Liver (tissue), 9 donors: Measurements from ENCODE around the gene PPP1R14C. TPM values are rescaled to one million over a fixed set of nuclear protein-coding genes. Genes with fewer than 3 reads are reported as not detected.

Source experiments
- DNase-seq: peaks from one replicate; pipeline ENCODE4 v3.0.0-alpha.2; 2017; ENCODE audit warnings: low spot score
- H3K27ac ChIP-seq, 2 donors: one replicate each; pipeline ENCODE4 v1.7.0; 2013; ENCODE audit warnings: inconsistent platforms in 2 of 2, low read length in 2 of 2, control low read depth in 1 of 2, low read depth in 1 of 2, mild to moderate bottlenecking in 1 of 2
- H3K27me3 ChIP-seq, 4 donors: one replicate each; pipeline versions ENCODE4 v1.6.1 to v1.7.0; 2013; ENCODE audit warnings: low read length in 3 of 4, inconsistent platforms in 1 of 4, mild to moderate bottlenecking in 1 of 4, moderate library complexity in 1 of 4; ENCODE audit not compliant: control insufficient read depth in 4 of 4, insufficient read depth in 4 of 4
- H3K36me3 ChIP-seq, 4 donors: one replicate each; pipeline versions ENCODE4 v1.6.1 to v1.7.0; 2013; ENCODE audit warnings: low read length in 3 of 4, mild to moderate bottlenecking in 3 of 4, low read depth in 1 of 4, moderate library complexity in 1 of 4; ENCODE audit not compliant: control insufficient read depth in 4 of 4, insufficient read depth in 3 of 4
- H3K4me1 ChIP-seq, 4 donors: one replicate each; pipeline versions ENCODE4 v1.6.1 to v1.7.0; 2013; ENCODE audit warnings: low read length in 3 of 4, mild to moderate bottlenecking in 3 of 4, moderate library complexity in 1 of 4; ENCODE audit not compliant: control insufficient read depth in 4 of 4, insufficient read depth in 4 of 4
- H3K4me3 ChIP-seq, 3 donors: one replicate each; pipeline versions ENCODE4 v1.6.1 to v1.7.0; 2013; ENCODE audit warnings: low read length in 3 of 3, control low read depth in 1 of 3, low read depth in 1 of 3, mild to moderate bottlenecking in 1 of 3
- H3K9ac ChIP-seq, 2 donors: one replicate each; pipeline ENCODE4 v1.7.0; 2013; ENCODE audit warnings: low read length in 2 of 2, mild to moderate bottlenecking in 2 of 2, moderate library complexity in 2 of 2, control low read depth in 1 of 2, low read depth in 1 of 2
- H3K9me3 ChIP-seq, 4 donors: one replicate each; pipeline versions ENCODE4 v1.6.1 to v1.7.0; 2013; ENCODE audit warnings: low read length in 3 of 4; ENCODE audit not compliant: control insufficient read depth in 4 of 4
- EGR1 ChIP-seq, 2 donors: IDR thresholded peaks; 2 replicates each; pipeline ENCODE4 v1.6.1; 2016 to 2018; ENCODE audit warnings: antibody characterized with exemption in 2 of 2, low read depth in 2 of 2
- GABPA ChIP-seq, 2 donors: IDR thresholded peaks in 1 of 2; conservative IDR thresholded peaks in 1 of 2; 2 replicates each; pipeline ENCODE4 v1.6.1; 2016; ENCODE audit warnings: antibody characterized with exemption in 2 of 2, mild to moderate bottlenecking in 1 of 2, moderate library complexity in 1 of 2
- HNF4A ChIP-seq, 2 donors: conservative IDR thresholded peaks; 2 replicates each; pipeline ENCODE4 v1.6.1; 2016; ENCODE audit warnings: antibody characterized with exemption in 2 of 2, mild to moderate bottlenecking in 2 of 2
- JUND ChIP-seq, 2 donors: IDR thresholded peaks; 2 replicates each; pipeline ENCODE4 v1.6.1; 2016; ENCODE audit warnings: antibody characterized with exemption in 2 of 2
- NR2F2 ChIP-seq: IDR thresholded peaks from 2 replicates; pipeline ENCODE4 v1.6.1; 2016; ENCODE audit warnings: antibody characterized with exemption
- RAD21 ChIP-seq, 2 donors: IDR thresholded peaks; 2 replicates each; pipeline ENCODE4 v1.6.1; 2016; ENCODE audit warnings: antibody characterized with exemption in 2 of 2, mild to moderate bottlenecking in 2 of 2
- RXRA ChIP-seq, 2 donors: IDR thresholded peaks; 2 replicates each; pipeline ENCODE4 v1.6.1; 2017 to 2018; ENCODE audit warnings: antibody characterized with exemption in 2 of 2, mild to moderate bottlenecking in 1 of 2
- SP1 ChIP-seq: IDR thresholded peaks from 2 replicates; pipeline ENCODE4 v1.6.1; 2018; ENCODE audit warnings: antibody characterized with exemption, mild to moderate bottlenecking
- TAF1 ChIP-seq: conservative IDR thresholded peaks from 2 replicates; pipeline ENCODE4 v1.6.1; 2016; ENCODE audit warnings: antibody characterized with exemption, mild to moderate bottlenecking
- YY1 ChIP-seq: IDR thresholded peaks from 2 replicates; pipeline ENCODE4 v1.6.1; 2016; ENCODE audit warnings: antibody characterized with exemption, mild to moderate bottlenecking
- ZBTB33 ChIP-seq: IDR thresholded peaks from 2 replicates; pipeline ENCODE4 v1.6.1; 2016; ENCODE audit warnings: antibody characterized with exemption
- WGBS: extraction: QIAGEN DNeasy Blood & Tissue Kit; methylation state at CpG from one replicate; pipeline ENCODE4 v1.1.7; 2013; 5-methylcytosine and 5-hydroxymethylcytosine counted together
- polyA plus RNA-seq, 2 donors: library from polyadenylated mRNA; stranded (reverse) in 1 of 2; unstranded in 1 of 2; fragments of 200-250 nt in 1 of 2; fragments of >200 nt in 1 of 2; fragmentation: Nextera tagmentation in 1 of 2; extraction: Ambion mirVana in 1 of 2; gene quantifications; one replicate each; pipeline versions ENCODE4 v1.2.1 to v1.2.3, GENCODE V29; 2013 to 2015
- total RNA-seq, 2 donors: library from RNA; depleted of rRNA; stranded (reverse); fragments of >200 nt; gene quantifications; one replicate each; pipeline ENCODE4 v1.2.3, GENCODE V29; 2014
- TF ChIP-seq, protein P1 (sequence below): IDR thresholded peaks from 2 replicates; pipeline ENCODE4 v1.6.1; 2016; ENCODE audit warnings: antibody characterized with exemption
- TF ChIP-seq, protein P2 (sequence below): IDR thresholded peaks from 2 replicates; pipeline ENCODE4 v1.6.1; 2016; ENCODE audit warnings: antibody characterized with exemption, mild to moderate bottlenecking
- donor health status: healthy.
- donor health status: healthy.
- donor health status: healthy.
- donor health status: healthy.
- donor health status: healthy.

Gene PPP1R14C
- total and polyA plus RNA-seq, 4 donors = 0.05 TPM; not detected in 3

DNA sequence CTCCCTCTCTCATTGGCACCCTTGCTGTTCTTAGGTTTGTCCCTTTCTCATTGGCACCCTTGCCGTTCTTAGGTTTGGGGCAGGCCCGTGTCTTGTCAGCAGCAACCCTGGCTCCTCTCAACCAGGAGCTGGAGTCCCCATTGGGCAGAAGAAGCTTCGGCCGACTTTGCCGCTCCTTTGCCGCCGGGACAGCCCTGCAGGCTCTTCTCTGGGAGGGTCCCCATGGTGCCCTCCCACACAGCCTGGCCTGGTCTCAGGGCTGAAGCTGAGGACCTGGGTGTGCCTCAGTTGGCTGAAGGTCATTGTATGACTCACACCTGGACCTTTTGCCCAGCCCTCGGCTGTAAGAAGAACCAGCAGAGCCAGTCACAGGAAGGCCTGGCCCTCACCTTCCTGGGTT is 59.6 kb downstream of the PPP1R14C start:
- TF ChIP-seq HNF4A (conservative IDR thresholded peaks at IDR 0.05) = no peak
- no peak for TF ChIP-seq RAD21 (IDR thresholded peaks at IDR 0.05)
- no peak for TF ChIP-seq SP1
- no peak for TF ChIP-seq JUND (IDR thresholded peaks at IDR 0.05)
- TF ChIP-seq, protein P1, sequence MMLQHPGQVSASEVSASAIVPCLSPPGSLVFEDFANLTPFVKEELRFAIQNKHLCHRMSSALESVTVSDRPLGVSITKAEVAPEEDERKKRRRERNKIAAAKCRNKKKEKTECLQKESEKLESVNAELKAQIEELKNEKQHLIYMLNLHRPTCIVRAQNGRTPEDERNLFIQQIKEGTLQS = no peak
- TF ChIP-seq GABPA (IDR thresholded peaks at IDR 0.05 in 1 of 2, conservative IDR thresholded peaks at IDR 0.05 in 1 of 2) = no peak
- no peak for TF ChIP-seq ZBTB33
- no peak for TF ChIP-seq NR2F2
- TF ChIP-seq EGR1 (IDR thresholded peaks at IDR 0.05; ENCODE audit: low read depth in 2 of 2) = no peak

GRCh38 chr6:150202934-150203333 is 60.1 kb downstream of the PPP1R14C start:
- Histone ChIP-seq H3K4me3 (no peak overlapping the region), H3K27me3 (no peaks in the 10 kb centered on the region), H3K9me3 (no peaks in the 10 kb centered on the region), H3K27ac (no peak overlapping the region), H3K36me3 (no peaks in the 10 kb centered on the region), H3K9ac (no peak overlapping the region), H3K4me1 (peaks cover 2 to 13% (median 6%) of the 10 kb centered on the region in 4 donors)
- WGBS = 92% methylated on average over 3 of the region's 3 CpGs
- TF ChIP-seq EGR1 (IDR thresholded peaks at IDR 0.05; ENCODE audit: low read depth in 2 of 2) = no peak
- TF ChIP-seq, protein P1 = no peak
- TF ChIP-seq SP1 = no peak
- no peak for TF ChIP-seq TAF1
- TF ChIP-seq JUND (IDR thresholded peaks at IDR 0.05) = no peak
- no peak for TF ChIP-seq RXRA (IDR thresholded peaks at IDR 0.05)
- no peak for TF ChIP-seq YY1
- TF ChIP-seq HNF4A (conservative IDR thresholded peaks at IDR 0.05) = no peak
- TF ChIP-seq, protein P2, sequence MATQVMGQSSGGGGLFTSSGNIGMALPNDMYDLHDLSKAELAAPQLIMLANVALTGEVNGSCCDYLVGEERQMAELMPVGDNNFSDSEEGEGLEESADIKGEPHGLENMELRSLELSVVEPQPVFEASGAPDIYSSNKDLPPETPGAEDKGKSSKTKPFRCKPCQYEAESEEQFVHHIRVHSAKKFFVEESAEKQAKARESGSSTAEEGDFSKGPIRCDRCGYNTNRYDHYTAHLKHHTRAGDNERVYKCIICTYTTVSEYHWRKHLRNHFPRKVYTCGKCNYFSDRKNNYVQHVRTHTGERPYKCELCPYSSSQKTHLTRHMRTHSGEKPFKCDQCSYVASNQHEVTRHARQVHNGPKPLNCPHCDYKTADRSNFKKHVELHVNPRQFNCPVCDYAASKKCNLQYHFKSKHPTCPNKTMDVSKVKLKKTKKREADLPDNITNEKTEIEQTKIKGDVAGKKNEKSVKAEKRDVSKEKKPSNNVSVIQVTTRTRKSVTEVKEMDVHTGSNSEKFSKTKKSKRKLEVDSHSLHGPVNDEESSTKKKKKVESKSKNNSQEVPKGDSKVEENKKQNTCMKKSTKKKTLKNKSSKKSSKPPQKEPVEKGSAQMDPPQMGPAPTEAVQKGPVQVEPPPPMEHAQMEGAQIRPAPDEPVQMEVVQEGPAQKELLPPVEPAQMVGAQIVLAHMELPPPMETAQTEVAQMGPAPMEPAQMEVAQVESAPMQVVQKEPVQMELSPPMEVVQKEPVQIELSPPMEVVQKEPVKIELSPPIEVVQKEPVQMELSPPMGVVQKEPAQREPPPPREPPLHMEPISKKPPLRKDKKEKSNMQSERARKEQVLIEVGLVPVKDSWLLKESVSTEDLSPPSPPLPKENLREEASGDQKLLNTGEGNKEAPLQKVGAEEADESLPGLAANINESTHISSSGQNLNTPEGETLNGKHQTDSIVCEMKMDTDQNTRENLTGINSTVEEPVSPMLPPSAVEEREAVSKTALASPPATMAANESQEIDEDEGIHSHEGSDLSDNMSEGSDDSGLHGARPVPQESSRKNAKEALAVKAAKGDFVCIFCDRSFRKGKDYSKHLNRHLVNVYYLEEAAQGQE = no peak
- TF ChIP-seq ZBTB33 = no peak
- DNase-seq = no peak

More for the DNA sequence above, 59.6 kb downstream of the PPP1R14C start:
- Histone ChIP-seq H3K4me3 (no peak overlapping the region), H3K9ac (no peak overlapping the region), H3K27me3 (no peaks in the 10 kb centered on the region), H3K36me3 (no peaks in the 10 kb centered on the region), H3K27ac (no peak overlapping the region), H3K4me1 (peaks cover 2 to 13% (median 6%) of the 10 kb centered on the region in 4 donors), H3K9me3 (no peaks in the 10 kb centered on the region)
- WGBS = 88% methylated on average over 8 of the region's 8 CpGs
- no peak for DNase-seq
